Cortex of kidney (tissue), 1 donor: ENCODE results near the gene MUTYH.
"Not testable (repeated sequence)": the region's sequence is repeated elsewhere in the genome, so short reads cannot be mapped to it uniquely, and the experiment has no call there.

ENCODE experiments used
- DNase-seq: peaks from one replicate; lab custom pipeline; 2025; lab: John Stamatoyannopoulos, UW

Gene MUTYH

DNA sequence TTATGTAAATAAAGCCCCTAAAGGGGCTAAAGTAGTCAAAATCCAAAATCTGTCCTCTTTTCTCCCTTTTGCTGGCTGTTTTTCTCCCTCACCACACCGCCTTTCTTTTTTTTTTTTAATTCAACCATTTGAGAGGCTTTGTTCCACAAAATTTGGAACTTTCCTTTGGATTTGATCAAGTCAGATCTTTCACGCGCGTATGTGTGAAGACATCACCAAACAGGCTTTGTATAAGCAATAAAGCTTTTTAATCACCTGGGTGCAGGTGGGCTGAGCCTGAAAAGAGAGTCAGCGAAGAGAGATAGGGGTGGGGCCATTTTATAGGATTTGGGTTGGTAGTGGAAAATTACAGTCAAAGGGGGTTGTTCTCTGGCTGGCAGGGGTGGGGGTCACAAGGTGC, 18.8 kb downstream of the MUTYH start:
- no peak for DNase-seq

DNA sequence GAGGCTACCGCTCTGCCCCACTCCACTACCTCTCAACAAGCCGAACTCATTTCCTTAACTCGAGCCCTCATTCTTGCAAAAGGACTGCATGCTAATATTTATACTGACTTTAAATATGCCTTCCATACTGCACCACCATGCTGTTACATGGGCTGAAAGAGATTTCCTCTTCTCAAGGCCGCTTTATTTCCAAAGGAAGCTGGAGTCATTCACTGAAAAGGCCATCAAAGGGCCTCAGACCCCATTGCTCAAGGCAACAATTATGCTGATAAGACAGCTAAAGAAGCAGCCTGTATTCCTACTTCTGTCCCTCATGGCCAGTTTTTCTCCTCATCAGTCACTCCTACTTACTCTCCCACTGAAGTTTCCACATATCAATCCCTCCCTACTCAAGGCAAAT, 20.5 kb downstream of the MUTYH start:
- DNase-seq: no peak

DNA sequence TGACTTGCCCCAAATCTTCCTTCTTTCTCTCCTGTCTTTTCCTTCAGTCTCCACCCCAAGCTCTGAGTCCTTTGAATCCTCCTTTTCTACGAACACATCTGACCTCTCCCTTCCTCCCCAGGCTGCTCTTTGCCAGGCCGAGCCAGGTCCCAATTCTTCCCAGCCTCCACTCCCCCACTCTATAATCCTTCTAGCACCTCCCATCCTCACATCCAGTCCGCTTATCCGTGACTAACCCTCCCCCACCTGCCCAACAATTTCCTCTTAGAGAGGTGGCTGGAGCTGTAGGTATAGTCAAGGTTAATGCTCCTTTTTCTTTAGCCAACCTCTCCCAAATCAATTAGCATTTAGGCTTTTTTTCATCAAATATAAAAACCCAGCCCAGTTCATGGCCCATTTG, 23.1 kb downstream of the MUTYH start:
- DNase-seq: no peak

DNA sequence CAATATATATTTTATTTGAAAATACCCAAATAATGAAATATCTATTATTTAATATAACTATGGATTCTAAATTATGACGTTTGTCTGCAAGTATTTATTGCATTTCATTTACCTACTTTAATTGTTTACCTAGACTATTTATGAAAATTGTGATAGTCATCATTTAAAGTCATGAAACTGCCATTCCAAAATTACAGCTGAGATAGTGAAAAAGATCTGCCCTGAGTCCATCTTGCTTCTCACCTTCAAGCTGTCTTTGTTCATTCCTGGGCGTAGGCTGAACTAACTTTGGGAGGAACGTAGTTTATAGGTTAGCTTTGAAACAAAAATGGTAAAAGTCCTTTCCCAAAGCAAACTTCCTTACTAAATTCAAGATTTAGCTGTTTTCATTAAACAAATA, 26.0 kb downstream of the MUTYH start:
- no peak for DNase-seq

DNA sequence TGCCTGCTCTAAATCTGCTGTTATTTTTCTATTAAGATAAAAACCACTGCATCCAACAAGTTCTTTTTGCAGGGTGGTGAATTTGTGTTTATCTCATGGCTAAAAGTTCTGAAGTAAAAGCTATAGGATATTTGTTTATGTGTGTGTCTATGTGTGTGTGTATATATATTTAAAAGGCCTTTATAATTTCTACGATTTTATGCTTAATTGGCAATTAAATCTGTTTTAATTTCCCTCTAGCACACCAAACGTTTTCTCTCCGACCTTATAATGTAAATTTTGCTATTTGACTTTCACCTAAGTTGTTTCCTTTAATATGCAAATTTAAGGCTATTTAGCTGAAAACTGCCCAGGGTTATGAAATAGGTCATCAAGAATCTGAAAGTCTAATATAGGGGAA, 33.3 kb downstream of the MUTYH start:
- no peak for DNase-seq

DNA sequence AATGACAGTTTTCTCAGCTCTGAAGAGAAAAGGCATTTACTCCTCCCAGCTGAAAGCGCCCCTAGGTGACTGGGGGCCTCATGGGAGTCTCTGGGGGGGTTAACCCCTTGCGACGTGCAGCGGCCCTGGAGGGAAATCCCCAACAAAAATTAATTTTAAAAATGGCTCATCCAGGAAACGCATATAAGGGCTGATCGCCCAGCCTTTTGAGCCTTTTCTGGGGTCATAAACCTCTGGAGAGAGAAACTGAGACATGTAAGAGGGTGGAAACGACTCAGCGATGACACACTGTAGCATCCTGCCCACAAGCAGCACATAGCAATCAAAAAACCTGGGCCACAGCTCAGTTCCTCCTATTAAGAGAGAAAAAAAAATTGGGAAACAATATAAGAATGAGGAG, 33.9 kb downstream of the MUTYH start:
- no peak for DNase-seq

DNA sequence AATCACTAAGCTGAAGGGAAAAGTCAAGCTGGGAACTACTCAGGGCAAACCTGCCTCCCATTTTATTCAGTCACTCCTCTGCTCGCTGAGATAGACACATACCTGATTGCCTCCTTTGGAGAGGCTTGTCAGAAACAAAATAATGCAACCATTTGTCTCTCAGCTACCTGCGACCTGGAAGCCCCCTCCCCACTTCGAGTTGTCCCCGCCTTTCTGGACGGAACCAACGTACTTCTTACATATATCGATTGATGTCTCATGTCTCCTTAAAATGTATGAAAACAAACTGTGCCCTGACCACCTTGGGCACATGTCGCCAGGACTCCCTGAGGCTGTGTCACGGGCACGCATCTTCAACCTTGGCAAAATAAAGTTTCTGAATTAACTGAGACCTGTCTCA, 35.0 kb downstream of the MUTYH start:
- no peak for DNase-seq

DNA sequence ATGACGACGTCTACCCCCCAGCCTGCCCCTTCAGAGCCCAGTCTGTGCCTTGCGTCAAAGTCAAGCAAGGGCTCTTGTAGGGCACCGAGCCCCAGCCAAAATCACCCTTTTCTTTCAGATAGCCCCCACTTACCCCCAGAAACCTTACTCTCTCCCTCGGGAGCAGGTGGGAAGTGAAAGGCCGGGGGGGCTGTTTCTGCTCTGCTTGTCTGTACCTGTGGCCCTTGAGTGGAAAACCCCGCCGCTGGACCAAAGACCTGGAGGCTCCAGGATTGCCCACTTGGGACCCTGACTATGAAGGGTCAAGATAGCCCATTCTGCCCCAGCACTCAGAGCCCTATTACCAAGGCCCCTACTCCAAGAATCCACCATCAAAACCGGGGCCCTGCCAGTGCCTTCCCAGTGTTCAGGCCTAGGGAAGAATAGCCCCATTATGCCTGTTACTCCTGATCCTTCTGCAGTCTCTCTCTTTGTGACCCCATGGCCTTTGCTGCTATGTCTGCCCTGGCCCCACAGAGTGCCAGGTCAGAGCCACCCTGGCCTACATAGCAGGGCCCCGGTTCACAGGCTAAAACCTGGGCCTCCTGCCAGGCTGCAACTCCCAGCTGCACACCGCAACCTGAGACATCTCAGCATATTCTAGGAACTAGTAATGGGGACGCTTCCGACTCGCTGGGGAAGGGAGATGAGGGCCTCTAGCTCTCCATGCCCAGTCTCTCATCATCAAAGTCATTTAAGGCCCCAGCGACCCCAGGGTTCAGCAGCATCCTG, 35.7 kb downstream of the MUTYH start:
- DNase-seq: no peak

DNA sequence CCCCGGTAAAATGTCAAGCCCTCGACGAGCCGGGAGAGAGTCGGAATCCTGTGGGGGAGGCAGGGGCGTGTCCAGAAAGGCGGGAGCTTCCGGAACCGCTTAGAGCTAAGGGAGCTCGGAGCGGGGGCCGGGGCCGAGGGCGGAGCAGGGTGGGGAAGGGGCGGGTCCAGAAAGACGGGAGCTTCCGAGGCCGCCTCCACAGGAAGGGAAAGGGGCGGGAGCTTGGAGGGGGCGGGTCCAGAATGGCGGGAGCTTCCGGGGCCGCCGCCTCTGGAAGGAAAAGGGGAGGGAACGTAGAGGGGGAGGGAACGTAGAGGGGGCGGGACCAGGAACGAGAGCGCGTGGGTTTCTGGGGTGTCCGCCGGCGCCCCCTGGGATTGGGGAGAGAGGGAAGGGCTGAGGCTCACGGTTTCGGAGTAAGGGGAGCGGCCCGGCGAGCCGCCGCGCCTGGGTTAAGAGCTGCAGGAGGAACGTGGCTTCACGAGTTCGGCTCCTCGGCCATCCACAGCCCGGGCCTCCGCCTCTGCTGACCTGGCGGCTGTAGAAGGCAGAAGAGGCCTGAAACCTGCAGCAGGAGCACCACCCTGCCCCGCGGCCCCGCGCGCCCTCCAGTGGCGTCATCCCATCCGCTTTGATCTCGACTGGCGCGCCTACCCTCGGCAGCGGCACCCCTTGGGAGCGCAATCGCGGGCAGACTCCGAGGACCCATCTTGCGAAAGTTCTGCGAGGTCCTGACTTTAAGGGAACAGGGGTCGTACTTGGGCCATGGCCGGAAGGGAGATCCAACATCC, 36.5 kb downstream of the MUTYH start:
- DNase-seq: peak; percentile 53

DNA sequence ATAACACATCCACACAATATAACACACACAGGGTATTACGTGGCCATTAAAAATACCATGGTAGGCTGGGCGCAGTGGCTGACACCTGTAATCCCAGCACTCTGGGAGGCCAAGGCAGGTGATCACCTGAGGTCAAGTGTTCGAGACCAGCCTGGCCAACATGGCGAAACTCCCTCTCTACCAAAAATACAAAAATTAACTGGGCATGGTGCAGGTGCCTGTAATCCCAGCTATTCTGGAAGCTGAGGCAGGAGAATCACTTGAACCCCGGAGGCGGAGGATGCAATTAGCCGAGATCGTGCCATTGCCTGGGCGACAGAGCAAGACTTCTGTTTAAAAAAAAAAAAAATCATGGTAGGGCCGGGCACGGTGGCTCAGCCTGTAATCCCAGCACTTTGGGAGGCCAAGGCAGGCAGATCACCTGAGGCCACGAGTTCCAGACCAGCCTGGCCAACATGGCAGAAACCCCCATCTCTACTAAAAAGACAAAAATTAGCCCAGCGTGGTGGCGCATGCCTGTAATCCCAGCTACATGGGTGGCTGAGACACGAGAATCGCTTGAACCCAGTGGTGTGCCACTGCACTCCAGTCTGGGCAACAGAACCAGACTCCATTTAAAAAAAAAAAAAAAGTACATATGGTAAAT, 37.6 kb downstream of the MUTYH start:
- no peak for DNase-seq

DNA sequence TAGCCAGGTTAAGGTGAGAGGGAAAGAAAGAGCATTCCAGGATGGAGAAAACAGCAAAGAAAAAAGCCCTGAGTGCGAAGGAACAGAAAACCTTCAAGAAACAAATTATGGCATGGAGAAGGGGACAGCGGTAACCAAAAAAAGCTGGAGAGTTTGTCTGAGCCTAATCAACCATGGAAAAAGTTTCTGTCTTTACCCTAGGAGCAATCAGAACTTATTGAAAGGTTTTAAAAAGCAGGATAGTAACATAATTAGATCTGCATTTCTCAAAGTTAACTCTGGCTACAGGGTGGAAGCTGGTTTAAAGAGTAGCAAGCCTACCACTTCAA, 39.6 kb downstream of the MUTYH start:
- DNase-seq: no peak

DNA sequence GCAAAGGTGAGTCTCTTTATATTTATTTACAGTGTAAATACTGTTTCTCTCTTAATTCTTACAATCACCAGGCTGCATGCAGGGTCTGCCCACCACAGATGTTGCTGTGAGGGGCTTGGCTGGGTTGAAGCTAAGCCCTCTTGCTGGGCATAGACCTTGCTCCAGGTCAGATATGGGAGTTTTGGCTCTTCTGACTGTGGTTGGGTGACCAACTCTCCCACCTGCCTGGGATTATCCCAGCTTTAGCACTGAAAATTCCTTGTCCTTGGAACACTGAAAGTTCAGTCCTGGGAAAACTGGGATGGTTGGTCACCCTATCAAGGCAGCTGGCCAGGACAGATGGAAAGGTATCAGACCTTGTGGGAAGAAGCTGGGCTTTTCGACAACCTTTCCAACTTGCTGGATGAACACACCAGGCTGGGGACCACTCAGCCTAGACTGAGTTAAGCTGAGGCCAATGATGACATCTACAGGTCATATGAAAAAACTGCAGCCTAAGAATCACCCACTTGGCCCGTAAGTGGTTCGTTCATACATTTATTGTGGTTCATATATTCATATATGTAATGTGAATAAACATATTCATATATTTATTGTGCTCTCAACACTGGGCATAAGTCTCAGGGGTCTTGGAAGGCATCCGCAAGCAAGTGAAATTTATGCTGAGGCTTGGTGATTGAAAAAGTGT, 40.1 kb downstream of the MUTYH start:
- DNase-seq: no peak

DNA sequence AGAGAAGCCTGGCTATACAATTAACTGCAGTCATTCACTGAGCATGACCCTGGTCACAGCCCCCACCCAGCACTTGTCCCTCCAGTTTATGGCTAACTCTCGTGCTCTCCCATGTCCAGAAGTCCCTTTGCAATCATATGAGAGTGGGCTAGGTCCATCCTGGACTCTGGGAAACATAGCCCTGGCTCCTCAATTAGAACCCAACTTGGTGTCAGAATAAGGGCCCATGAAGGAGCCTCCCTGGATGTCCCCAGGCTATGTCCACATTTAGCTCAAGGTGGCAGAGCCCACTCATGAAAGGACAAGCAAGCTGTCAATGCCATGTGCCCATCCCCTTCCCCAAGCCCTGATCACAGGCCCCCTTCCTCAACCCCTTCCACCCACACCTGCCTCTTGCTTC, 40.9 kb downstream of the MUTYH start:
- no peak for DNase-seq

DNA sequence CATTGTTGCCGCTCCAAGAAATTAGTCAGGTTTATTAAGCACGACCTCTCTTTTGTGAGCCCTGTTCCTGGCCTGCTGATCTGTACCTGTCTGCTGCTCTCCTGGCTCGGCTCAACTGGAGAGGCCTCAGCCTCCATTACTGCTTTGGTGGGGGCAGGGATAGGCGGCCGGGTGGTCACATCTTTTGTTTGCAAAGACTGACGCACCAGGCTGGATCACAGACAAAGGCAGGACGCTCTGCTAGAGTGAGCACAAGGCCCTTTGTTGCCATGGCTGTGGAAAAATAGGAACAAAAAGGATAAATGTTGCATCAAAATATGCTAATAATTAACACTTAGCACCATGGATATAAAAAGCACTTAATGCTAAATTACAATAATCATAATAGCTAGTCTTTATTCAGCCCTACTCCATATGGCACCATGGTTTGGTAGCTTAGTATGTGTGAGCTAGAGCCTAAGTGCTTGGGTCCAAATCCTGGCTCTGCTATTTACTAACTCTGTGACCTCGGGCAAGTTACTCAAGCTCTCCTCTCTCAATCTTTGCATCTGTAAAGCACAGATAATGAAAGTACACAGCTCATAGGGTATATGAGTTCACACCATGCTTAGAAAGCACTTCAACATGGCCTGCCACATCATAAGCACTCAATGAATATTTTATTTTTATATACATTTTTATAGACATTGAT, 42.4 kb downstream of the MUTYH start:
- no peak for DNase-seq

DNA sequence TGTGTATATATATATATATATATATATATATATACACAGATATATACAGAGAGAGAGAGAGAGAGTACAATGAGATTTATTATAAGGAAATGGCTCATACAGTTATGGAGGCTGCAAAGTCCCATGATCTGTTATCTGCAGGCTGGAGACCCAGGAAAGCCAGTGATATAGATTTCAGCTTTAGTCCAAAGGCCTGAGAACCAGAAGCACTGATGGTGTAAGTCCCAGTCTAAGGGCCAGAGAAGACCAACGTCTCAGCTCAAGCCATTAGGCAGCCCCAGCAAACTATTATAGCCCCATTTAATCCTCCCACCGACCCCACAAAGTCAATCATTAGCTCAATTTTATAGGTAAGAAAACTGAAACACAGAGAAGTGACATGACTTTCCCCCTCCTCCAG, 48.5 kb downstream of the MUTYH start:
- DNase-seq: no peak

DNA sequence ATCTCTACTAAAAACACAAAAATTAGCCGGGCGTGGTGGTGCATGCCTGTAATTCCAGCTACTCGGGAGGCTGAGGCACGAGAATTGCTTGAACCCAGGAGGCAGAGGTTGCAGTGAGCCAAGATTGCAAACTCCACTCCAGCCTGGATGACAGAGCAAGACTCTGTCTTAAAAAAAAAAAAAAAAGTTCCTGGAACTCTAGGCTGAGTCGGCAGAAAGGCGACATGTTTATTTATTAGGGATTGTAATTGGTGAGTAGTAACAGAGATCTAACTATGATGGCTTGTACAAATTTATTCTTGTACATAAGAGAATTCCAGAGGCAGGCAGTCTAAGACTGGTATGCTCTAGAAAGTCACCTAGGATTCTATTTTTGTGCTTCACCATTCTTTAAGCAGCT, 49.2 kb downstream of the MUTYH start:
- not testable (repeated sequence) for DNase-seq

DNA sequence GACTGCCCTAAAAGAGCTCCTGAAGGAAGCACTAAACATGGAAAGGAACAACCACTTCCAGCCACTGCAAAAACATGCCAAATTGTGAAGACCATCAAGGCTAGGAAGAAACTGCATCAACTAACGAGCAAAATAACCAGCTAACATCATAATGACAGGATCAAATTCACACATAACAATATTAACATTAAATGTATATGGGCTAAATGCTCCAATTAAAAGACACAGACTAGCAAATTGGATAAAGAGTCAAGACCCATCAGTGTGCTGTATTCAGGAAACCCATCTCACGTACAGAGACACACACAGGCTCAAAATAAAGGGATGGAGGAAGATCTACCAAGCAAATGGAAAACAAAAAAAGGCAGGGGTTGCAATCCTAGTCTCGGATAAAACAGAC, 53.7 kb downstream of the MUTYH start:
- DNase-seq: not testable (repeated sequence)

DNA sequence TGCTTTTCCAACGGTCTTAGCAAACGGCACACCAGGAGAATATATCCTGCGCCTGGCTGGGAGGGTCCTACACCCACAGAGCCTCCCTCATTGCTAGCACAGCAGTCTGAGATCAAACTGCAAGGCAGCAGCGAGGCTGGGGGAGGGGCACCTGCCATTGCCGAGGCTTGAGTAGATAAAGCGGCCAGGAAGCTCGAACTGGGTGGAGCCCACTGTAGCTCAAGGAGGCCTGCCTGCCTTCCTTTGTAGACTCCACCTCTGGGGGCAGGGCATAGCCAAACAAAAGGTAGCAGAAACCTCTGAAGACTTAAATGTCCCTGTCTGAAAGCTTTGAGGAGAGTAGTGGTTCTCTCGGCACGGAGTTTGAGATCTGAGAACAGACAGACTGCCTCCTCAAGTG, 55.4 kb downstream of the MUTYH start:
- DNase-seq: not testable (repeated sequence)

DNA sequence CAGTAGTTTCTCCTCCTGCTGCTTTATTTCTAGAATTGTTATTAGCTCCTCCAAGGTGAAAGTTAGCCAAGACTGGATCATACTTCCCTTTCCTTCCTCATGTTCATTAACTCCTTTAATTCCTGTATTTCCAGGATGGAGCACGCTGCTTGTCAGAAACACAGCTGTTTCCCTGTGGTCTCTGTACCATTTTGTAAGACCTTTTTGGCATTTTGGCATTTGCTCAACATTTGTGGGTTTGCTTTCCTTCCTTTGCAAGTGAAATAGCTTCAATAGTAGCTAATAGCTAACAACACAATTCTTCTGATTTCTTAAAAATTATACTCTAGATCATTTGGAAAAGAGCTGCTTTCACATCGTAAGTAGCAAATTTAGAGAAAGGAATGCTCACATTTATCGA, 57.9 kb downstream of the MUTYH start:
- DNase-seq: no peak
